Uterus (tissue), 4 donors: Measurements from ENCODE around the gene C9orf85. TPM values are rescaled to one million over a fixed set of nuclear protein-coding genes. Genes with fewer than 3 reads are reported as not detected.

Experiments used
- DNase-seq, 2 donors: peaks; one replicate each; pipeline ENCODE4 v3.0.0-alpha.2; 2019 to 2020
- H3K27ac ChIP-seq, 2 donors: fragments of 200-600 bp; sonication (generic); 1 replicate in 1 of 2; 2 replicates in 1 of 2; pipeline ENCODE4 v1.5.1; 2016 to 2018
- H3K27me3 ChIP-seq, 2 donors: fragments of 200-600 bp; sonication (generic); one replicate each; pipeline ENCODE4 v1.5.1; 2018 to 2019; ENCODE audit warnings: control low read depth in 1 of 2
- H3K36me3 ChIP-seq, 2 donors: fragments of 200-600 bp; sonication (generic); one replicate each; pipeline ENCODE4 v1.5.1; 2019; ENCODE audit warnings: control low read depth in 1 of 2
- H3K4me1 ChIP-seq, 2 donors: fragments of 200-600 bp; sonication (generic); one replicate each; pipeline ENCODE4 v1.5.1; 2018 to 2019; ENCODE audit warnings: control low read depth in 1 of 2
- H3K4me3 ChIP-seq, 2 donors: fragments of 200-600 bp; sonication (generic); 1 replicate in 1 of 2; 2 replicates in 1 of 2; pipeline ENCODE4 v1.5.1; 2018 to 2019; ENCODE audit warnings: mild to moderate bottlenecking in 1 of 2
- H3K9me3 ChIP-seq, 2 donors: fragments of 200-600 bp; sonication (generic); one replicate each; pipeline ENCODE4 v1.5.1; 2019; ENCODE audit warnings: control low read depth in 1 of 2
- POLR2A ChIP-seq, 2 donors: fragments of 450-650 bp; IDR thresholded peaks; one replicate each; pipeline ENCODE4 v1.6.1; 2016; ENCODE audit warnings: antibody characterized with exemption in 2 of 2, mild to moderate bottlenecking in 1 of 2, moderate library complexity in 1 of 2
- intact Hi-C: fragments of 100-400 bp; cut with DNase I; formaldehyde crosslinking; loops from one replicate; pipeline ENCODE4 v1.15.1; 2023; ENCODE audit warnings: low total_unique reads
- total RNA-seq, 4 donors: library from RNA; depleted of rRNA in 3 of 4; stranded (reverse); fragments of >200 nt in 3 of 4; gene quantifications; one replicate each; pipeline versions ENCODE4 v1.1.0 to v1.2.4, GENCODE V29; 2014 to 2023
- TF ChIP-seq, protein P1 (sequence below), 4 experiments: fragments of 200-600 bp in 2 of 4; fragments of 450-650 bp in 2 of 4; sonication (generic) in 2 of 4; IDR thresholded peaks; one replicate each; pipeline ENCODE4 v1.5.1; 2016 to 2019; ENCODE audit warnings: antibody characterized with exemption in 4 of 4, mild to moderate bottlenecking in 2 of 4, moderate library complexity in 1 of 4
- donor health status: DM: yes; HTN: yes; CAD: no.

Gene C9orf85
- total RNA-seq, 4 donors from 2014 or later, result 8.2 to 22.0 (median 15.9) TPM

DNA sequence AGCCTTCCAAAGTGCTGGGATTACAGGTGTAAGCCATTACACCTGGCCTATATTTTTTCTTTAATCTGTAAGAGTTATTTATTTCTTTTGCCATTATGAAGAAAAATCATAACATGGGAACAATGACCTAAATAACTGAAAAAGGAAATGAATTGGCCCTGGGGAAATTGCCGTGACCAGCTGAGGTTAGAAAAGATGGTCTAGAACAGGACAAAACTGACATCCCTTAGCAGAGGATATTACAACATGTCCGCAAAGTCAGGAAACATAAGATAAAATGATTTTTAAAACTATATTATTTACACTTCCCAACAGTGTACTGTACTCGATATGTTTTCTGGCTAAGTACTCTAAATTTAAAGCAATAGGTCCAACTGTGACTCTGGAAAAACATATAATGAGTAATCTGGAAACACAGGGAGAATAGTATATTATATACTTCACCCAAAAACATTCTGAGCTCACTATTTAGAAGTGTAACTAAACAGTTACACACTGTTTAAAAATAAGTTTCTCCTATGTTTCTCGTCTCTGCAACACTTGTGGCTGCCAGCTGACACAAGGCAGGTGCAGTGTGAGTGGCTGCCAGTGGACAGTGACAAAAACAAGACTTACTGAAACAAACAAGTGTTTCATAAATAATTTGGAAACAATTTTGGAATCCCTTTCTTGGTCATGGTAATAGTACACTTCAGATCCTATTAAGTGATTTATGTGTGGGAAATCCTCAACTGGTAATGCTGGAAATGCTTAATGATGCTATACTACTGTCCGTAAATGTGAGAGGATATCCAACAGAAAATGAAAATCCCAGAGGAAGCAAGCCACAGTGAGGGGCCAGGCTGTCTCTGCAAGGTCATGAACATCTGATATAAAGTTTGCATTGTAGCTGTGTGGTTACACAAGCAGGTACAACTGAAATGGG lies 69.1 kb downstream of the C9orf85 start:
- DNase-seq, result no peak
- Histone ChIP-seq H3K27me3 (no peaks in the 10 kb centered on the region), H3K4me3 (no peak overlapping the region), H3K9me3 (no peaks in the 10 kb centered on the region), H3K27ac (no peak overlapping the region), H3K4me1 (no peaks in the 10 kb centered on the region), H3K36me3 (no peaks in the 10 kb centered on the region)
- intact Hi-C loops, result no loop called here
- TF ChIP-seq, protein P1, sequence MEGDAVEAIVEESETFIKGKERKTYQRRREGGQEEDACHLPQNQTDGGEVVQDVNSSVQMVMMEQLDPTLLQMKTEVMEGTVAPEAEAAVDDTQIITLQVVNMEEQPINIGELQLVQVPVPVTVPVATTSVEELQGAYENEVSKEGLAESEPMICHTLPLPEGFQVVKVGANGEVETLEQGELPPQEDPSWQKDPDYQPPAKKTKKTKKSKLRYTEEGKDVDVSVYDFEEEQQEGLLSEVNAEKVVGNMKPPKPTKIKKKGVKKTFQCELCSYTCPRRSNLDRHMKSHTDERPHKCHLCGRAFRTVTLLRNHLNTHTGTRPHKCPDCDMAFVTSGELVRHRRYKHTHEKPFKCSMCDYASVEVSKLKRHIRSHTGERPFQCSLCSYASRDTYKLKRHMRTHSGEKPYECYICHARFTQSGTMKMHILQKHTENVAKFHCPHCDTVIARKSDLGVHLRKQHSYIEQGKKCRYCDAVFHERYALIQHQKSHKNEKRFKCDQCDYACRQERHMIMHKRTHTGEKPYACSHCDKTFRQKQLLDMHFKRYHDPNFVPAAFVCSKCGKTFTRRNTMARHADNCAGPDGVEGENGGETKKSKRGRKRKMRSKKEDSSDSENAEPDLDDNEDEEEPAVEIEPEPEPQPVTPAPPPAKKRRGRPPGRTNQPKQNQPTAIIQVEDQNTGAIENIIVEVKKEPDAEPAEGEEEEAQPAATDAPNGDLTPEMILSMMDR (IDR thresholded peaks at IDR 0.05), result no peak
- no peak for TF ChIP-seq POLR2A (IDR thresholded peaks at IDR 0.05)

DNA sequence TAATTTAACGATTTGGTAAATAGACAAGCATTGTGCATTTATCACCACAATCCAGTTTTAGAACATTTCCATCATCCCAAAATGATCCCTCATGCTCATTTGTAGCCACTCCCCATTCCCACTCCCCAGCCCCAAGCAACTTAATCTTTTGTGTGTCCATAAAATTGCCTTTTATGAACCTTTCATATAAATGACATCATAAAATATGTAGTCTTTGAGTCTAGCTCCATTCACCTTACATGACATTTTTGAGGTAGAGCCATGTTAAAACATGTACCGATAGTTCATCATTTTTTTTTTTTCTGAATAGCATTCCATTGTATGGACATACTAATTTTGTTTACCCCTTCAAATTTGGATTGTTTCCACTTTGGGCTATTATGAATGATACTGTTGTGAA lies 70.5 kb downstream of the C9orf85 start:
- Histone ChIP-seq H3K4me3 (no peak overlapping the region), H3K9me3 (no peaks in the 10 kb centered on the region), H3K27me3 (no peaks in the 10 kb centered on the region), H3K4me1 (no peaks in the 10 kb centered on the region), H3K36me3 (no peaks in the 10 kb centered on the region), H3K27ac (no peak overlapping the region)
- no peak for DNase-seq
- TF ChIP-seq, protein P1 (IDR thresholded peaks at IDR 0.05), result no peak
- no peak for TF ChIP-seq POLR2A (IDR thresholded peaks at IDR 0.05)
- intact Hi-C loops, result no loop called here

DNA sequence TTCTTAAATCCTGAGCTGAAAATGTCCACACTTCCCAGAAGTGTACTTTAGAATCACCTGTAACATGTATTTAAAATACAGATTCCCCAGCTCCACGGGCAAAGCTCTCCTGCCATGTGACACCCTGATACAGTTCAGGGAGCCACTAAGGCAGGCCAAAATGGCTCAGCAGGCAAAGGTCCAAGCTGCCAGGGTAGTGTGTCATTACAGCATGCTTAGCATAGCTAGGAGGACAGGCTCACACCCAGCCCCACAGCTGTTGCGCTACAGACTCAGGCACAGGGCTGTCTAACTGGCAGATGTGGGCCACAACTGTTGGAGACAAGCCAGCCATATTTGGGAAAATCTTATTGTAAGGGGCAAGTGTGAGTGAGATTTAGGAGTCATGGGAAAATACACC lies 73.0 kb downstream of the C9orf85 start:
- H3K4me1 ChIP-seq, result no peaks in the 10 kb centered on the region
- H3K9me3 ChIP-seq, result no peaks in the 10 kb centered on the region
- no peaks in the 10 kb centered on the region for H3K36me3 ChIP-seq
- no peak for DNase-seq
- TF ChIP-seq, protein P1 (IDR thresholded peaks at IDR 0.05), result no peak
- no peak for TF ChIP-seq POLR2A (IDR thresholded peaks at IDR 0.05)
- H3K27ac ChIP-seq, result no peak overlapping the region
- H3K4me3 ChIP-seq, result no peak overlapping the region
- intact Hi-C loops, result no loop called here
- H3K27me3 ChIP-seq, result no peaks in the 10 kb centered on the region

DNA sequence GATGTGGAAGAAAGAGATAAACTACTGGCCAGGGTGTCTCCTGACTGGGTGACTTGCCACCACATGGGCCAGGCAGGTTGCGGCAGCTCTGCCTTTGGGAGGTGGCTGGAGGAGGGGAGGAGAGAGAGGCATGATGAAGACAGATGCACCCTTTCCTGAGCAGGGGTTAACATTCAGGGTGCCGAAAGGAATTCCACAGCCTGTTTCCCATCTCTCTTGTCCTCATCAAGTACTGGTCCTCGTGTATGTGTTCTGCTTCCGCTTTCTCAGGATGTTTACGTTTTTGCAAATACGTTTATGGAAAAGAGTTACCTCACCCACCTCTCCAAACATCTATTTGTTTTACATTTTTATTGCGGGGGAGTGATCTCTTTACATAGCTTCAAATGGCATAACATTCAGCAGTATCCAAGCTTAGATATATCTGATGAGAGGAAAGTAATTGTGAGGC lies 73.4 kb downstream of the C9orf85 start:
- Histone ChIP-seq H3K27ac (no peak overlapping the region), H3K27me3 (no peaks in the 10 kb centered on the region), H3K4me3 (no peak overlapping the region), H3K36me3 (no peaks in the 10 kb centered on the region), H3K9me3 (no peaks in the 10 kb centered on the region), H3K4me1 (no peaks in the 10 kb centered on the region)
- DNase-seq, result no peak
- intact Hi-C loops, result no loop called here
- no peak for TF ChIP-seq POLR2A (IDR thresholded peaks at IDR 0.05)
- TF ChIP-seq, protein P1 (IDR thresholded peaks at IDR 0.05), result no peak

DNA sequence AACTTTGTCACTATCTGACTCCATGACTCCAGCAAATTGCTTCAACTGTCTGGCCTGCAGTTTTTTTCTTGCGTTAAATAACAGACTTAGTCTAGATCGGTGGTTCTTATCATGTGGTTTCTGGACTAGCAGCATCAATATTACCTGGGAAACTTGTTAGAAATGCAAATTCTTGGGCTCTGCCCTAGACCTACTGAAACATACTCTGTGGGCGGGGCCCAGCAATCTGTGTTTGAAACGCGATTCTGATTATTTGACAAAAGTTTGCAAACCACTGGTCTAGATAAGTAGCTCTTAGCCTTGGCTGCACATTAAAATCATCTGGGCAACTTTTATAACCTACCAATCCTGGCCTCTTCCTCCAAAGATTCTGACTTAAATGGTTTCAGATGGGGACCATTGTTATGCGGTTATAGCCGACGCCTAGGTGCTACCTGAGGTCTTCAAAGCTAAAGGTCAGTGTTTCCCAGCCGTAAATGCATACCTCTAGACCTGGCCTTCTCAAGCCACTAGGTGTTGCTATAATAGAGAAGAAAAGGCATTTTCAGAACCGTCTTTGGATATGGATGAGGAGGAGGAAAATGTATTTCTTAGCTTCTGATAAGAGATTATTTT lies 74.0 kb downstream of the C9orf85 start:
- DNase-seq, result no peak
- intact Hi-C loops, result no loop called here
- Histone ChIP-seq H3K36me3 (no peaks in the 10 kb centered on the region), H3K27ac (no peak overlapping the region), H3K9me3 (no peaks in the 10 kb centered on the region), H3K4me3 (no peak overlapping the region), H3K27me3 (no peaks in the 10 kb centered on the region), H3K4me1 (no peaks in the 10 kb centered on the region)
- TF ChIP-seq POLR2A (IDR thresholded peaks at IDR 0.05), result no peak
- TF ChIP-seq, protein P1 (IDR thresholded peaks at IDR 0.05), result no peak
